HG03565 (cell line): ENCODE results near the gene PRKG1.

Experiments used
- ATAC-seq: cut with Tn5 transposase; IDR thresholded peaks from one replicate; pipeline ENCODE4 v1.9.1; 2021; ENCODE audit warnings: mild to moderate bottlenecking, moderate library complexity; ENCODE audit not compliant: unreplicated experiment

The PRKG1 gene

DNA sequence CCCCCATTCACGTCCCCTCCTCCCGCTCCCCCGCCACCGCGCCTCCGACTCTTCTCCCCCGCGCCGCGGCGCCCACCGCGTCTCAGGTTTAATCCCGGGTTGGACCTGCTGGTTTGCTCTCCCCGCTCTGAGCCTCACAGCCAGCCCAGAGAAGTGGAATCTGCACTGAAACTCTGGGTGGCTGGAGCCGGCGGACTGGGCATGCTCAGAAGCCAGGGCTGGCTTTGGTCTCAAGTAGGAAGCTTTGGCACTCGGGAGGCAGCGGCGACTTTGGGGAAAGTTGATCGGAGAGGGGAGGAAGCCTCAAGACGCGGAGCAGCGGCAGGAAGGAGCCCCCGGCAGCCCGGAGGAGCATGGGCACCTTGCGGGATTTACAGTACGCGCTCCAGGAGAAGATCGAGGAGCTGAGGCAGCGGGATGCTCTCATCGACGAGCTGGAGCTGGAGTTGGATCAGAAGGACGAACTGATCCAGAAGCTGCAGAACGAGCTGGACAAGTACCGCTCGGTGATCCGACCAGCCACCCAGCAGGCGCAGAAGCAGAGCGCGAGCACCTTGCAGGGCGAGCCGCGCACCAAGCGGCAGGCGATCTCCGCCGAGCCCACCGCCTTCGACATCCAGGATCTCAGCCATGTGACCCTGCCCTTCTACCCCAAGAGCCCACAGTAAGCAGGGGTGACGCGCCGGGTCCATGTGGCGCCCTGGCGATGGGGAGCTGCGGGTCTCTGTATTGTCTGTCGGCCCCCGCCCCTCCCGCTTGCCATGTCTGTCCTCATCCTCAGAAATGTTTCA, at the start of gene PRKG1:
TSS of gene PRKG1 (plus strand) at position 250 of the 791 bp plus-strand sequence.
- no peak for ATAC-seq

GRCh38 chr10:51028420-51028819, 45.9 kb upstream of the PRKG1 start:
- ATAC-seq: no peak

DNA sequence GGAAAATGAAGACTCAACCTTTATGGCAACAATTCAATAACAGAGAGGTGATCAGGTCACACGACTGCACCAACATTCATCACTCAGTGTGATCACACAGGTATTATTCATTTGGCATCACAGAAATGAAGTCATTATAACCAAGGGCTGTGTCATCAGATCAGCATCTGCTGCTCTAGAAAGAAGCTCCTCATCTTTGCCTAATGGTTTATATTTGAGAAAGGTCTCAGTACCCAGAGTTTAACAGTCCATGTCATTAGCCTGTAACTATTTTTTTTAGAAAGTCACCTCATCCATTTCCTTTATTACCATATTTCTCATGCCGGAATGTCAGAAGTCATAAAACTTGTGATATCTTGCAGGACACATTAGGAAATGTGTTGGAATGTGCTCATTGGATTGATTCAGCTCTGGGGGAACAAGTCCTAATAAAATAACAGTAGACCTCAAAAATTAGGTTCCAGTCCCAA, 45.1 kb upstream of the PRKG1 start:
- no peak for ATAC-seq

DNA sequence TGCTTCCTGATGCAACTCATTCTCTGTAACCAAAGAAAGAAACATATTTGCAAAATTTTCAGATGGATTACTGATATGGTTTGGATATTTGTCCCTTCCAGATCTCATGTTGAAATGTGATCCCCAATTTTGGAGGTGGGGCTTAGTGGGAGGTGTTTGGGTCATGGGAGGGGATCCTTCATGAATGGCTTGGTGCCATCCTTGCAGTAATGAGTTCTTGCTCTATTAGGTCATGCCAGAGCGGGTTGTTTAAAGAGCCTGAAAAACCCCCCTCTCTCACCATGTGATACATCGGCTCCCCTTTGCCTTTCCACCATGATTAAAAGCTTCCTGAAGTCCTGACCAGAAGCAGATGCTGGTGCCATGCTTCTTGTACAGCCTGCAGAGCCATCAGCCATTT, 43.8 kb upstream of the PRKG1 start:
- ATAC-seq: no peak

DNA sequence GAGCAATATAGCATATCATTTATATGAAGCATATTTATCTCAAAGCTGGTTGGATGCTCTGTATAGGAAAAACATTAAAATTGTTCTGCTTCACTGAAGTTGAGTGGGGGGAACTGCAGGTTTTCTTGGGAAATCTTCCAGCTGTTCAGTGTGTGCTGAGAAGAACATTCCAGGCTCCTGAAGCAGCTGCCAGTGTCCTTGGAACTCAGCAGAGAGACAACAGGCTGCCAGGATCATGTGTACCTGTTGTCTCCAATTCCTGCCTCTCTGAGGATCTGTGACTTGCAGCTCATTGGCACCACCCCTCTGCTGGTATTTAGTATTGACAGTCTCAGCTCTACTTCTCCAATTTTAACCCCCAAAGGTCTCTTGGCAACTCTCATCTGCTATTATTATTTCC, 42.3 kb upstream of the PRKG1 start:
- ATAC-seq: no peak

- ATAC-seq: no peak
Measured at GRCh38 chr10:51034769-51035168, 39.5 kb upstream of the PRKG1 start.

DNA sequence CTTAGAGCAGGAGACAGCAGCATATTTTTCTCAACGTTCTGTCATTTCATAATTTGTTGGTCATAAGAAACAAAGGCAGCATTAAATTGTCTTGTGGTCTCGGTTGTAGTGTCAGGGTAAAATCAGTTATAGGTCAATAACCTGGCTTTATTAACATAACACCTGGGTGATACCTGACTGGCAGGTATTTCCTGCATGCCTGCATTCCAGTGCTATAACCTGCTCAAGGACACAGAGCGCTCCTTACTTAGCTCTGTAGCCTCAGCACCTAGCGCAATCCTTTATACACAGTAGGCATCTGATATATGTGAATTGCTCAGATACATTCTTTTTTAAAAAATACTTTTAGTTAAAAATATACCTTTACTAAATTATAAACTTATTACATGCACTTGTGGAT, 38.9 kb upstream of the PRKG1 start:
- ATAC-seq: no peak

- ATAC-seq: no peak
Measured at GRCh38 chr10:51045871-51046270, 28.4 kb upstream of the PRKG1 start.

GRCh38 chr10:51046654-51047053, 27.6 kb upstream of the PRKG1 start:
- no peak for ATAC-seq

DNA sequence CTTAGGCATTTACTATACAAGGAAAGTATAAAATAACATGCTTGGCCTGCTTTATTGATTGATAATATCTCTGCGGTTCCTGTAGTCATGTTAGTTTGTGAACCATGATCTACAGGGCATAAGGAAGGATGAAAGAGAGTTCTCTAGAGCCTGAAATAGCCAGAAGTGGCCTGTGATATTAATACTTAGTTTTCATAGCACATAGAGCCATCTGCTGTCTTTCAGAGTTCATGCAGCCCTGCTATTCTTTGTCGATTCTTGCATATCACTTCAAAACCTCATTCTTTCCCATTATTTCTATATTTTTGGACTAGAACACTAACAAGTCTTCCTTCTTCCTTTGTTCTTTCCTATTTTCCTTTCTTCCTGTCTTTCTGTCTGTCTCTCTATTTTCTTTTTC, 26.4 kb upstream of the PRKG1 start:
- no peak for ATAC-seq

DNA sequence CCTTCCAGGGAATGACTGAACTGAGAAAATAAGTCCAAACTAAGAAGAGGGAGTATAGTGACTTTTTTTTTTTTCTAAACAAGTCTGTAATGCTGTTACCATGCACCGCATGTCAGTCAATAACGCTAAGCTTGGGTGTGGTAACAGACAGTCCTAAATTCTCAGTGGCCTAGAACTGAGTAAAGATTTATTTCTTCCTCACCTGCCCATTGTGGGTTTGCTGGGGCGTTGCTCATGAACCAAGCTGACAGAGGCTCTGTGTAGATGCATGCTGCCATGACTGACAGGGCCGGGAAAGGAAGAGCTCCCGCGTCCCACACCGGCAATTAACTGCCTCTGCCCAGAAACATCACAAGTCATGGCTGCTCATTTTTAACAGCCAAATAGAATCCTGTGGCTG, 25.5 kb upstream of the PRKG1 start:
- no peak for ATAC-seq

- ATAC-seq: no peak
Measured at GRCh38 chr10:51052163-51052562, 22.1 kb upstream of the PRKG1 start.

- ATAC-seq: no peak
Measured at GRCh38 chr10:51057925-51058324, 16.4 kb upstream of the PRKG1 start.

- no peak for ATAC-seq
Measured at GRCh38 chr10:51063166-51063565, 11.1 kb upstream of the PRKG1 start.

DNA sequence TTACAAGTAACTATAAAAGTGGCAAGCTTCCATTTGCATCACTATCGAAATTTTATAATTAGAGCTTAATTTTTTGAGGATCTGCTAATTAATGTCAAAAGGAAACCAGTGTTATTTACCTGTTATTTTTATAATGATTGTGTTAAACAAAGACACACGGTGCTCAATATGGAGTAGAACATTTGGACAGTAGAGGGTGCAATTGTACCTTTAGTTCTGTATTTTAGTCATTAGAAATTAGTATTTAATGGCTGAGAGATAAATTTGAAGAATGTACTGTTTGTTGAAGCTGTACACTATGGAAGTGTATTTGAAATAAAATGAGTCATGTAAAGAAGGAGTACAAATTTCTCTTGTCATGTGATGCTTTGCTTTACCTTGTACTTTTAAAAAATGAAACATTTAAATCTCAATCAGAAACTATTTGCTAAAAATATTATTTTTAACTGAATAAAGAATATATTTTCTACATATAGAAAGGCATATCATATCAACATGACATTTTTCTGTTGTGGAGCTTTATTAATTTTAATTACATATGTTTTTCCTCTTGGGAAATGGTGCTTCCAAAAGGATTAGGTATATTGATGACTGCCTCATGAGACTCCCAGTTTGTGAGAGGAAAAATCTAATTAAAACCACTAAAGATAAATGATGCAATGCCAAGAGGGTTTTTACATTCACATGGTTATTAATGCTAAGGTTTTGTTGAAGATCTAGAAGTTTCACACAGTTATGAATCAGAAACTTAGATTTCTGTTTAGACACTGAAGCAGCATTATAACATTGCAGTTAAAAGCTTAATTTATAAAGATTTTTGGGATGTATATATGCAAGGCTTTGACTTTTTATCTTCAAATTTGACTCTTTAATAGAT, 10.4 kb upstream of the PRKG1 start:
- peak; percentile 43 for ATAC-seq

DNA sequence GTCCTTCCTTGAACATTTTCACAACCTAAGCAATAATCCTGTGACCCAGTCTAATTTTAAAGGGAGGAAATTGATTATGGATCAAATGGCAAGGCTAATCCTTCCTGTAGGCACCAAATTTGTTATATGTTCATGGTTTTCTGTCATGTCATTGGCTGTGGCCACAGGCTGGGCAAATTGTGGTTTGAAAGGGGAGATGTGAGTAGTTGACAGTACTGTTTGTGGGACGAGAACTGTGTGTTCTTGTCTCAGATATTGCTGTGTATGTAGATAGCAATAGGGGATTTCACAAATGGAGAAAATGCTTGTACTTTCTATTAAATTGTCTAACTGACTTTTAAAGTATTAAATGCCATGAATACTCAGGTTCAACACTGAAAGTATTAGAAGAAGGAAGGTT, 8.1 kb upstream of the PRKG1 start:
- ATAC-seq: no peak

- ATAC-seq: no peak
Measured at GRCh38 chr10:51072210-51072609, 2.1 kb upstream of the PRKG1 start.

GRCh38 chr10:51072921-51073434, 1.3 kb upstream of the PRKG1 start:
- ATAC-seq: no peak

GRCh38 chr10:51073453-51074237, 642 bp upstream of the PRKG1 start:
- ATAC-seq: no peak

- ATAC-seq: no peak
Measured at GRCh38 chr10:51075043-51075872, 971 bp downstream of the PRKG1 start.
